ENCODE data around the gene GNAI2.

DNA sequence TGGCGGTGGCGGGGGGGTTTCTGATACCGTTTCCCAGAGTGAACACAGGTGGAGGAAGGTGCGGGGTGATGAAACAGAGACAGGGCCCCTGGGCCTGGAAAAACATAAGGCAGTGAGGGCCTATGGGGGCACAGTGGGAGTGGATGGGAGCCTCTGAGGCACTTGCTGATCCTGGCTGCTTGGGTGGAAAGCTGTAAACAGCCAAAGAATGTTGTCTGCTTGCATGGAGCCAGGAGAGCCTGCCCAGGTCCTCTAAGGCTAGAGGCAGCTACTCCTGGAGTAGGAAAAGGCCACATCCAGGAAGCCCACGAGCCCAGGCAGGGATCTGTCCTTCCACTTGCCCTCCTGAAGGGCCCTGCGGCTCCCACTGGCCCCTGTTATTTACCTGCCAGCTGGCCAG is 30.0 kb downstream of the GNAI2 start:
- no peak for TF ChIP-seq ELF4 (IDR thresholded peaks at IDR 0.05)
- TF ChIP-seq FOXA1 (IDR thresholded peaks at IDR 0.05): no peak
- no peak for TF ChIP-seq BHLHE40 (IDR thresholded peaks at IDR 0.05; ENCODE audit: borderline replicate concordance)
